ENCODE results near the gene PRICKLE2.

GRCh38 chr3:64260431-64260830, 35.2 kb upstream of the PRICKLE2 start:
- TF ChIP-seq CTCF (IDR thresholded peaks at IDR 0.05) (no peak), REST (IDR thresholded peaks at IDR 0.05; ENCODE audit: insufficient read depth in 1 of 2, low read depth in 2 of 2, low read length in 1 of 2) (no peak), POLR2AphosphoS5 (IDR thresholded peaks at IDR 0.05; ENCODE audit: low read depth, low read length) (no peak)
